ENCODE results near the gene TEX35. TPM values are rescaled to one million over a fixed set of nuclear protein-coding genes. Genes with fewer than 3 reads are reported as not detected.
"Not testable (repeated sequence)": the region's sequence is repeated elsewhere in the genome, so short reads cannot be mapped to it uniquely, and the experiment has no call there.

The TEX35 gene
- total and polyA plus RNA-seq, 2 donors: 0.05 to 0.07 TPM

GRCh38 chr1:178498896-178499675, 13.8 kb upstream of the TEX35 start:
- WGBS: 96% methylated on average over 16 of the region's 16 CpGs

GRCh38 chr1:178500091-178500770, 12.7 kb upstream of the TEX35 start:
- Histone ChIP-seq H3K27ac (ENCODE audit: low read depth in 1 of 2, low read length in 1 of 2) (no peak overlapping the region), H3K4me3 (ENCODE audit: low read length in 2 of 2) (no peak overlapping the region), H3K36me3 (ENCODE audit: control insufficient read depth in 2 of 2, insufficient read depth in 2 of 2, low read length in 1 of 2) (no peaks in the 10 kb centered on the region), H3K4me1 (ENCODE audit: control insufficient read depth in 2 of 2, insufficient read depth in 2 of 2, low read length in 2 of 2) (no peaks in the 10 kb centered on the region), H3K9me3 (ENCODE audit: control insufficient read depth in 2 of 2, insufficient read depth in 1 of 2, low read length in 1 of 2) (no peaks in the 10 kb centered on the region), H3K27me3 (ENCODE audit: control insufficient read depth in 2 of 2, insufficient read depth in 1 of 2, low read length in 1 of 2) (no peaks in the 10 kb centered on the region)
- no peak for DNase-seq (ENCODE audit: low read depth in 6 of 9, low spot score in 9 of 9)
- 96% methylated on average over 11 of the region's 11 CpGs for WGBS

More at GRCh38 chr1:178498896-178499675, 13.8 kb upstream of the TEX35 start:
- no peaks in the 10 kb centered on the region for H3K27me3 ChIP-seq (ENCODE audit: control insufficient read depth in 2 of 2, insufficient read depth in 1 of 2, low read length in 1 of 2)
- no peaks in the 10 kb centered on the region for H3K4me1 ChIP-seq (ENCODE audit: control insufficient read depth in 2 of 2, insufficient read depth in 2 of 2, low read length in 2 of 2)
- no peaks in the 10 kb centered on the region for H3K9me3 ChIP-seq (ENCODE audit: control insufficient read depth in 2 of 2, insufficient read depth in 1 of 2, low read length in 1 of 2)
- no peak for DNase-seq (ENCODE audit: low read depth in 6 of 9, low spot score in 9 of 9)
- no peak overlapping the region for H3K27ac ChIP-seq (ENCODE audit: low read depth in 1 of 2, low read length in 1 of 2)
- no peak overlapping the region for H3K4me3 ChIP-seq (ENCODE audit: low read length in 2 of 2)
- no peaks in the 10 kb centered on the region for H3K36me3 ChIP-seq (ENCODE audit: control insufficient read depth in 2 of 2, insufficient read depth in 2 of 2, low read length in 1 of 2)

- WGBS: 95% methylated on average over 10 of the region's 10 CpGs
- DNase-seq (ENCODE audit: low read depth in 6 of 9, low spot score in 9 of 9): no peak
- Histone ChIP-seq H3K27me3 (ENCODE audit: control insufficient read depth in 2 of 2, insufficient read depth in 1 of 2, low read length in 1 of 2) (no peaks in the 10 kb centered on the region), H3K36me3 (ENCODE audit: control insufficient read depth in 2 of 2, insufficient read depth in 2 of 2, low read length in 1 of 2) (no peaks in the 10 kb centered on the region), H3K9me3 (ENCODE audit: control insufficient read depth in 2 of 2, insufficient read depth in 1 of 2, low read length in 1 of 2) (no peaks in the 10 kb centered on the region), H3K4me1 (ENCODE audit: control insufficient read depth in 2 of 2, insufficient read depth in 2 of 2, low read length in 2 of 2) (no peaks in the 10 kb centered on the region), H3K4me3 (ENCODE audit: low read length in 2 of 2) (no peak overlapping the region), H3K27ac (ENCODE audit: low read depth in 1 of 2, low read length in 1 of 2) (no peak overlapping the region)
These were observed 11.9 kb upstream of the TEX35 start for GRCh38 chr1:178500936-178501554.

- no peak overlapping the region for H3K4me3 ChIP-seq (ENCODE audit: low read length in 2 of 2)
- H3K36me3 ChIP-seq (ENCODE audit: control insufficient read depth in 2 of 2, insufficient read depth in 2 of 2, low read length in 1 of 2): no peaks in the 10 kb centered on the region
- H3K27me3 ChIP-seq (ENCODE audit: control insufficient read depth in 2 of 2, insufficient read depth in 1 of 2, low read length in 1 of 2): no peaks in the 10 kb centered on the region
- H3K9me3 ChIP-seq (ENCODE audit: control insufficient read depth in 2 of 2, insufficient read depth in 1 of 2, low read length in 1 of 2): no peaks in the 10 kb centered on the region
- WGBS: 21% methylated on average over 5 of the region's 5 CpGs
- H3K4me1 ChIP-seq (ENCODE audit: control insufficient read depth in 2 of 2, insufficient read depth in 2 of 2, low read length in 2 of 2): peaks cover 0 to 4% of the 10 kb centered on the region in 2 donors
- DNase-seq (ENCODE audit: low read depth in 6 of 9, low spot score in 9 of 9): peak in 8 of 9 donors; percentile 15 to 74 (median 44)
- no peak overlapping the region for H3K27ac ChIP-seq (ENCODE audit: low read depth in 1 of 2, low read length in 1 of 2)
These were observed 11.1 kb upstream of the TEX35 start for GRCh38 chr1:178501705-178502329.

GRCh38 chr1:178502330-178502714, 10.6 kb upstream of the TEX35 start:
- Histone ChIP-seq H3K36me3 (ENCODE audit: control insufficient read depth in 2 of 2, insufficient read depth in 2 of 2, low read length in 1 of 2) (no peaks in the 10 kb centered on the region), H3K27me3 (ENCODE audit: control insufficient read depth in 2 of 2, insufficient read depth in 1 of 2, low read length in 1 of 2) (no peaks in the 10 kb centered on the region), H3K9me3 (ENCODE audit: control insufficient read depth in 2 of 2, insufficient read depth in 1 of 2, low read length in 1 of 2) (no peaks in the 10 kb centered on the region), H3K4me1 (ENCODE audit: control insufficient read depth in 2 of 2, insufficient read depth in 2 of 2, low read length in 2 of 2) (peaks cover 0 to 5% of the 10 kb centered on the region in 2 donors), H3K27ac (ENCODE audit: low read depth in 1 of 2, low read length in 1 of 2) (no peak overlapping the region), H3K4me3 (ENCODE audit: low read length in 2 of 2) (no peak overlapping the region)
- WGBS: 96% methylated on average over 3 of the region's 3 CpGs
- no peak for DNase-seq (ENCODE audit: low read depth in 6 of 9, low spot score in 9 of 9)

GRCh38 chr1:178502856-178503255, 10.1 kb upstream of the TEX35 start:
- Histone ChIP-seq H3K27ac (ENCODE audit: low read depth in 1 of 2, low read length in 1 of 2) (no peak overlapping the region), H3K4me1 (ENCODE audit: control insufficient read depth in 2 of 2, insufficient read depth in 2 of 2, low read length in 2 of 2) (peaks cover 0 to 5% of the 10 kb centered on the region in 2 donors), H3K4me3 (ENCODE audit: low read length in 2 of 2) (no peak overlapping the region), H3K27me3 (ENCODE audit: control insufficient read depth in 2 of 2, insufficient read depth in 1 of 2, low read length in 1 of 2) (no peaks in the 10 kb centered on the region), H3K9me3 (ENCODE audit: control insufficient read depth in 2 of 2, insufficient read depth in 1 of 2, low read length in 1 of 2) (no peaks in the 10 kb centered on the region), H3K36me3 (ENCODE audit: control insufficient read depth in 2 of 2, insufficient read depth in 2 of 2, low read length in 1 of 2) (no peaks in the 10 kb centered on the region)
- DNase-seq (ENCODE audit: low read depth in 6 of 9, low spot score in 9 of 9): no peak
- WGBS: 95% methylated on average over 5 of the region's 5 CpGs

- H3K27ac ChIP-seq (ENCODE audit: low read depth in 1 of 2, low read length in 1 of 2); H3K9me3 ChIP-seq (ENCODE audit: control insufficient read depth in 2 of 2, insufficient read depth in 1 of 2, low read length in 1 of 2); H3K4me1 ChIP-seq (ENCODE audit: control insufficient read depth in 2 of 2, insufficient read depth in 2 of 2, low read length in 2 of 2); DNase-seq (ENCODE audit: low read depth in 6 of 9, low spot score in 9 of 9); H3K36me3 ChIP-seq (ENCODE audit: control insufficient read depth in 2 of 2, insufficient read depth in 2 of 2, low read length in 1 of 2); H3K4me3 ChIP-seq (ENCODE audit: low read length in 2 of 2); H3K27me3 ChIP-seq (ENCODE audit: control insufficient read depth in 2 of 2, insufficient read depth in 1 of 2, low read length in 1 of 2): not testable (repeated sequence)
- WGBS: 96% methylated on average over 14 of the region's 14 CpGs
These were observed 9.6 kb upstream of the TEX35 start for GRCh38 chr1:178503316-178503715.

GRCh38 chr1:178503849-178504248, 9.1 kb upstream of the TEX35 start:
- Histone ChIP-seq H3K4me3 (ENCODE audit: low read length in 2 of 2) (no peak overlapping the region), H3K27me3 (ENCODE audit: control insufficient read depth in 2 of 2, insufficient read depth in 1 of 2, low read length in 1 of 2) (no peaks in the 10 kb centered on the region), H3K36me3 (ENCODE audit: control insufficient read depth in 2 of 2, insufficient read depth in 2 of 2, low read length in 1 of 2) (no peaks in the 10 kb centered on the region), H3K4me1 (ENCODE audit: control insufficient read depth in 2 of 2, insufficient read depth in 2 of 2, low read length in 2 of 2) (peaks cover 0 to 5% of the 10 kb centered on the region in 2 donors), H3K9me3 (ENCODE audit: control insufficient read depth in 2 of 2, insufficient read depth in 1 of 2, low read length in 1 of 2) (no peaks in the 10 kb centered on the region), H3K27ac (ENCODE audit: low read depth in 1 of 2, low read length in 1 of 2) (no peak overlapping the region)
- no peak for DNase-seq (ENCODE audit: low read depth in 6 of 9, low spot score in 9 of 9)
- WGBS: 81% methylated on average over 6 of the region's 6 CpGs

- no peak for DNase-seq (ENCODE audit: low read depth in 6 of 9, low spot score in 9 of 9)
- Histone ChIP-seq H3K4me3 (ENCODE audit: low read length in 2 of 2) (no peak overlapping the region), H3K9me3 (ENCODE audit: control insufficient read depth in 2 of 2, insufficient read depth in 1 of 2, low read length in 1 of 2) (no peaks in the 10 kb centered on the region), H3K27ac (ENCODE audit: low read depth in 1 of 2, low read length in 1 of 2) (no peak overlapping the region), H3K4me1 (ENCODE audit: control insufficient read depth in 2 of 2, insufficient read depth in 2 of 2, low read length in 2 of 2) (peaks cover 0 to 5% of the 10 kb centered on the region in 2 donors), H3K27me3 (ENCODE audit: control insufficient read depth in 2 of 2, insufficient read depth in 1 of 2, low read length in 1 of 2) (no peaks in the 10 kb centered on the region), H3K36me3 (ENCODE audit: control insufficient read depth in 2 of 2, insufficient read depth in 2 of 2, low read length in 1 of 2) (no peaks in the 10 kb centered on the region)
- WGBS: 95% methylated on average over 4 of the region's 4 CpGs
These were observed 8.6 kb upstream of the TEX35 start for GRCh38 chr1:178504286-178504685.
